GM18907 (cell line): Measurements from ENCODE around the gene NEDD9.

Experiments used
- ATAC-seq: cut with Tn5 transposase; IDR thresholded peaks from one replicate; pipeline ENCODE4 v1.9.1; 2021; ENCODE audit warnings: mild to moderate bottlenecking, moderate library complexity; ENCODE audit not compliant: unreplicated experiment

Gene NEDD9

GRCh38 chr6:11183761-11184362, 48.6 kb downstream of the NEDD9 start:
- no peak for ATAC-seq

GRCh38 chr6:11181478-11182136, 50.9 kb downstream of the NEDD9 start:
- no peak for ATAC-seq

GRCh38 chr6:11179419-11180202, 52.9 kb downstream of the NEDD9 start:
- ATAC-seq = no peak

GRCh38 chr6:11179088-11179418, 53.4 kb downstream of the NEDD9 start:
- no peak for ATAC-seq

- ATAC-seq = no peak
Observed at GRCh38 chr6:11177271-11177670, 55.2 kb downstream of the NEDD9 start.

- ATAC-seq = no peak
Observed at GRCh38 chr6:11174242-11174611, 58.2 kb downstream of the NEDD9 start.

GRCh38 chr6:11172501-11173327, 59.8 kb downstream of the NEDD9 start:
- no peak for ATAC-seq

GRCh38 chr6:11171952-11172351, 60.5 kb downstream of the NEDD9 start:
- no peak for ATAC-seq

GRCh38 chr6:11168091-11168635, 64.3 kb downstream of the NEDD9 start:
- no peak for ATAC-seq

- no peak for ATAC-seq
Observed at GRCh38 chr6:11166948-11167347, 65.5 kb downstream of the NEDD9 start.

GRCh38 chr6:11164717-11165646, 67.5 kb downstream of the NEDD9 start:
- no peak for ATAC-seq

- ATAC-seq = peak; percentile 70
Observed at GRCh38 chr6:11163932-11164331, 68.5 kb downstream of the NEDD9 start.

GRCh38 chr6:11162262-11162661, 70.2 kb downstream of the NEDD9 start:
- ATAC-seq = no peak

- no peak for ATAC-seq
Observed at GRCh38 chr6:11161031-11161956, 71.2 kb downstream of the NEDD9 start.

GRCh38 chr6:11160199-11160598, 72.3 kb downstream of the NEDD9 start:
- ATAC-seq = no peak

- no peak for ATAC-seq
Observed at GRCh38 chr6:11155589-11155988, 76.9 kb downstream of the NEDD9 start.

- ATAC-seq = no peak
Observed at GRCh38 chr6:11153447-11153846, 79.0 kb downstream of the NEDD9 start.

GRCh38 chr6:11152581-11152980, 79.9 kb downstream of the NEDD9 start:
- no peak for ATAC-seq

- no peak for ATAC-seq
Observed at GRCh38 chr6:11151488-11151887, 81.0 kb downstream of the NEDD9 start.
